MV-4-11 (cell line): ENCODE measurements around the gene RIPK4.

Experiments used
- DNase-seq: peaks from one replicate; lab custom pipeline; 2025; lab: John Stamatoyannopoulos, UW

Gene RIPK4

DNA sequence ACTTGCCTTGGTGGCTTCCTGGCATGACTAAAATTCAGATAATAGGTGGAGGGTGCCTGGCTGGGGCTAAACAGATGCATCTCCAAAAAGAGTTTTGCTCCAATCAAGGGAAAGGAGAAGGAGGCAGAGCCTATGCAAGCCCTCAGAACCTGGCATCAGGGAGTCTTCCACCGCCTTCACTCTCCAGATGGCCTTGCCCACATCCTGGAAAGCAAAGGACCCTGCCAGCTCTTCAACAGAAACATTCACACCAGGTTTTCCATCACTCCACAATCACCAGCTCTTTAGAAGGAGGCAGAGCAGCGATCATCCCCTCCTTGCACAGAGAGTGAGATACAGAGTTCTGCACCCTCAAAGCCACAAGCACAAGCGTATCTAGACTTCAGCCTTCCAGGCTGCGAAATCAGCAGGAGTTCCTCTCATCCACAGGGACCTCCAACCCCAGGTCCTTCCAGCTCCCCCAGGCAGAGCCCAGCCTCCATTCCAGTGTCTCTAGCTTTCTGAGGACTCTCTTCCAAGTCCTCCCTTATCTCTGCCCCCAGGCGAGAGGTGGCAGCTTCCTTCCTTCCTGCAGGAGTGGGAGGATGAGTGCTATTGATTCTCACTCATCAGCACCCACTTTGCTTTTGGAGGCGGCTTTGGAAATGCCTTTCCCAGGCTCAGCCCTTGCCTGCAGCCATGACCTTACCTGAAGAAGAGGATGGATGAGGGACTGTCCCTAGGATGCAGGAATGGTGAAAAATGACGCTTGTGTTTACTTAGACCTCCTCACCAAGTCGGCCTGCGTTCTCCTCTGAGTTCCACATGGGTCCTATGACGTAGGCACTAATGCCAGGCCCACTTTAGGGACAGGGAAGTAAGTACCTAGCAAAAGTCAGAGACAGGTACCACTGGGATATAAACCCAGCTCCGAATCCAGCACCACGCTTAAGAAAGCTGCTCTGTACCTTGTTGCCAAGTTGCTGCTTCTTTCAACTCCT is 75.4 kb downstream of the RIPK4 start:
- DNase-seq: no peak
